Osteoblast (primary cell): ENCODE results near the gene HOOK1. TPM values are rescaled to one million over a fixed set of nuclear protein-coding genes. Genes with fewer than 3 reads are reported as not detected.

Experiments
- DNase-seq: peaks from one replicate; pipeline ENCODE4 v3.0.0; 2011; ENCODE audit warnings: low spot score, mixed read lengths; ENCODE audit not compliant: insufficient read length; ENCODE audit errors: missing footprints
- H2AFZ ChIP-seq: 2 replicates; pipeline ENCODE4 v1.6.0; 2011; ENCODE audit warnings: mild to moderate bottlenecking, low read length
- H3K27ac ChIP-seq: 2 replicates; pipeline ENCODE4 v1.5.1; 2011; ENCODE audit warnings: mild to moderate bottlenecking, low read depth, low read length, moderate library complexity
- H3K27me3 ChIP-seq: 2 replicates; pipeline ENCODE4 v1.6.0; 2012; ENCODE audit warnings: mild to moderate bottlenecking, control low read depth, inconsistent platforms, low read length, moderate library complexity; ENCODE audit not compliant: insufficient read depth
- H3K36me3 ChIP-seq: 2 replicates; pipeline ENCODE4 v1.5.1; 2011; ENCODE audit warnings: mild to moderate bottlenecking, low read length, control low read depth, moderate library complexity; ENCODE audit not compliant: insufficient read depth
- H3K4me1 ChIP-seq: 2 replicates; pipeline ENCODE4 v1.5.1; 2011; ENCODE audit warnings: mild to moderate bottlenecking, low read length, control low read depth, moderate library complexity; ENCODE audit not compliant: insufficient read depth
- H3K4me2 ChIP-seq: 2 replicates; pipeline ENCODE4 v1.6.0; 2011; ENCODE audit warnings: mild to moderate bottlenecking, low read length; ENCODE audit not compliant: insufficient read depth
- H3K4me3 ChIP-seq: fragments of 200-600 bp; sonication (generic); 3 replicates; pipeline ENCODE4 v1.5.1; 2012; ENCODE audit warnings: mild to moderate bottlenecking, low read length, inconsistent platforms; ENCODE audit not compliant: insufficient read depth
- H3K79me2 ChIP-seq: 2 replicates; pipeline ENCODE4 v1.6.0; 2012; ENCODE audit warnings: mild to moderate bottlenecking, low read length, control low read depth, inconsistent platforms; ENCODE audit not compliant: insufficient read depth
- H3K9me3 ChIP-seq: 2 replicates; pipeline ENCODE4 v1.5.1; 2011; ENCODE audit warnings: low read depth, low read length, control low read depth
- H4K20me1 ChIP-seq: 2 replicates; pipeline ENCODE4 v1.6.0; 2012; ENCODE audit warnings: mild to moderate bottlenecking, low read length, control low read depth; ENCODE audit not compliant: insufficient read depth
- total RNA-seq: library from RNA; depleted of rRNA; stranded (reverse); fragments of >200 nt; gene quantifications from 2 replicates; pipeline ENCODE4 v1.2.3, GENCODE V29; 2012
- TF ChIP-seq, protein P1 (sequence below): IDR thresholded peaks from 2 replicates; pipeline ENCODE4 v1.5.1; 2011; ENCODE audit warnings: mild to moderate bottlenecking, low read depth, low read length, moderate library complexity; ENCODE audit errors: extremely low read depth

The HOOK1 gene
- total RNA-seq, 1 donor: not detected

DNA sequence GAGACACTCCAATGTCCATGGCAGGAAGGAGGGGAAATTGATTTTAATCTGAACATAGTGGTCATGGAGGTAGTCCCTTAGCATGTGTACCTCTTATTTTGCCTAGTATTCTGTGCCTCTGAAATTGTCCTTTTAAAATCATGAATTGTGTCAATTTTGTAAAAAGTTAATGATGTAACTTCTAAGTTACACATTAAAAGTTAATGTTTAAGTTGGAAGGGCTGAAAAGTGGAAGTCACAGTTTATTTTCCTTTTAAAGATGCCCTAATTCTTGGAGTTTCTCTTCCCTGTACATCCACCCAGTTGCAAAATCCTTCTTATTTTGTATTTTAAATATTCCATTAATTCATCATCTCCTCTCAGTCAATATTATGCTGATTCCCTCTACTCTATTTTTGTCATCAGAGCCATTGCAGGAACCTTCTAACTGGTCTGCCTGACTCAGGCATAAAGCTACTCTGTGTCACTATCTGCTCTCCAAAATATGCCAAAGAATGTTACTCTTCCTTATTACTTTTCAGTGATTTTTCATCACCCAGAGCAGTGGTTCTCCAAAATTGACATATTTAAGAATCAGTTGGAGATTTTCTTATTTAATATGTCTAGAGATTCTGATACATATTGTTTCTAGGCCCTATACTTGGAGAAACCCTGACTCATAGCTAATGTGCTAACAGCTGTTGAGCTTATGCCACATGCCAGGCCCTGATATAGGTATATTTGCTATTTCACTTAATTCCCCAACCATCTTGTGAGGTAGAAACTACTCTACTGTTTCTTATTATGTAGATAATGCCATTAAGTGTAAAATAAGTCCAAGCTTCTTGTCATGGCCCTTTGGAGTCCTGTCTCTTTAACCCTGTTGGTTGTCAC lies 5.1 kb downstream of the HOOK1 start:
- H2AFZ ChIP-seq: no peak overlapping the region
- no peaks in the 10 kb centered on the region for H3K79me2 ChIP-seq
- DNase-seq: no peak
- no peak overlapping the region for H3K4me2 ChIP-seq
- no peaks in the 10 kb centered on the region for H3K36me3 ChIP-seq
- H4K20me1 ChIP-seq: no peaks in the 10 kb centered on the region
- no peak overlapping the region for H3K4me3 ChIP-seq
- no peaks in the 10 kb centered on the region for H3K9me3 ChIP-seq
- peaks cover 28% of the 10 kb centered on the region for H3K27me3 ChIP-seq
- no peaks in the 10 kb centered on the region for H3K4me1 ChIP-seq
- H3K27ac ChIP-seq: no peak overlapping the region
- TF ChIP-seq, protein P1, sequence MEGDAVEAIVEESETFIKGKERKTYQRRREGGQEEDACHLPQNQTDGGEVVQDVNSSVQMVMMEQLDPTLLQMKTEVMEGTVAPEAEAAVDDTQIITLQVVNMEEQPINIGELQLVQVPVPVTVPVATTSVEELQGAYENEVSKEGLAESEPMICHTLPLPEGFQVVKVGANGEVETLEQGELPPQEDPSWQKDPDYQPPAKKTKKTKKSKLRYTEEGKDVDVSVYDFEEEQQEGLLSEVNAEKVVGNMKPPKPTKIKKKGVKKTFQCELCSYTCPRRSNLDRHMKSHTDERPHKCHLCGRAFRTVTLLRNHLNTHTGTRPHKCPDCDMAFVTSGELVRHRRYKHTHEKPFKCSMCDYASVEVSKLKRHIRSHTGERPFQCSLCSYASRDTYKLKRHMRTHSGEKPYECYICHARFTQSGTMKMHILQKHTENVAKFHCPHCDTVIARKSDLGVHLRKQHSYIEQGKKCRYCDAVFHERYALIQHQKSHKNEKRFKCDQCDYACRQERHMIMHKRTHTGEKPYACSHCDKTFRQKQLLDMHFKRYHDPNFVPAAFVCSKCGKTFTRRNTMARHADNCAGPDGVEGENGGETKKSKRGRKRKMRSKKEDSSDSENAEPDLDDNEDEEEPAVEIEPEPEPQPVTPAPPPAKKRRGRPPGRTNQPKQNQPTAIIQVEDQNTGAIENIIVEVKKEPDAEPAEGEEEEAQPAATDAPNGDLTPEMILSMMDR: no peak

DNA sequence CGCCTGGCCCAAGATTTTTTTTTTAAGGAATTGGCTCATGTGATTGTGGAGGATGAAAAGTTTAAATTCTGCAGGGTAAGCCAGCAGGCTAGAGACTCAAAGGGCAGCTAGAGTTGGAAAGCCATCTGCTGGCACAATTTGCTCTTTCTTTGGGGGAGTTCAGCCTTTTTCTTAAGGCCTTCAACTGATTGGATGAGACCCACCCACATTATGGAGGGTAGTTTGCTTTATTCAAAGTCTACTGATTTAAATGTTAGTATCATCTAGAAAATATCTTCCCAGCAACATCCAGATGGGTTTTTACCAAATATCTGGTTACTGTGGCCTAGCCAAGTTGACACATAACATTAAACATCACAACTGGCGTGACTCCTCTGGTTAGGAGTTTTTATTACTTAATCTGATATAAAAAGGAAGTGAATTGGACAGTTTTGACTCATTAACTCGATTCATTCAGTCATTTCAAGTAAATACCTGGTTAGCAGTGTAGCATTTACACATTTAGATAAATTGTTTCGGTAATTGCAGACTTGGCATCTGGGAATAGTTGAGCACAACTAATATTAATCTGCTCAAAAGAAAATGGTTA lies 12.4 kb downstream of the HOOK1 start:
- H3K36me3 ChIP-seq: no peaks in the 10 kb centered on the region
- no peak overlapping the region for H3K4me3 ChIP-seq
- no peaks in the 10 kb centered on the region for H3K79me2 ChIP-seq
- H2AFZ ChIP-seq: no peak overlapping the region
- no peaks in the 10 kb centered on the region for H4K20me1 ChIP-seq
- no peak overlapping the region for H3K4me2 ChIP-seq
- no peaks in the 10 kb centered on the region for H3K9me3 ChIP-seq
- no peak overlapping the region for H3K27ac ChIP-seq
- TF ChIP-seq, protein P1: no peak
- H3K4me1 ChIP-seq: no peaks in the 10 kb centered on the region
- no peaks in the 10 kb centered on the region for H3K27me3 ChIP-seq
- DNase-seq: peak; percentile 62

DNA sequence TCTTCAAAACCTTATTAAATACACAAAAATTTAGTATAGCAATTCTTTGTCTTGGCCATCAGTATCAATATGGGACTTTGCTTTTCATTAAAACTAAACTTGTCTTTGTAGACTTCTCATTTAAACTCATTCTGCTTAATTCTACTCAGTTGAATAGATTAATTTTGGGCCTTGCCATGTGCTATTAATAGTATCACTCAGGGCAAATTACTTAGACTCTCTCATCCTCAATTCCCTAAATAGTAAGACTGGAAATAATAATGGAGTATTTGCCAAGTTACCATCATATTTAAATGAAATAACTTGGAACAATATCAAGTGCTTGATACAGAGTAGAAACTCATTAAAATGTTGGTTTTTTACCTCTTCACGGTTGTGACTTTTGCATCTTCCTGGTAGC lies 13.4 kb downstream of the HOOK1 start:
- H3K9me3 ChIP-seq: no peaks in the 10 kb centered on the region
- no peak for DNase-seq
- H3K27ac ChIP-seq: no peak overlapping the region
- no peaks in the 10 kb centered on the region for H3K36me3 ChIP-seq
- TF ChIP-seq, protein P1: no peak
- no peaks in the 10 kb centered on the region for H3K27me3 ChIP-seq
- H4K20me1 ChIP-seq: no peaks in the 10 kb centered on the region
- no peak overlapping the region for H3K4me2 ChIP-seq
- no peaks in the 10 kb centered on the region for H3K4me1 ChIP-seq
- no peak overlapping the region for H2AFZ ChIP-seq
- H3K4me3 ChIP-seq: no peak overlapping the region
- no peaks in the 10 kb centered on the region for H3K79me2 ChIP-seq

DNA sequence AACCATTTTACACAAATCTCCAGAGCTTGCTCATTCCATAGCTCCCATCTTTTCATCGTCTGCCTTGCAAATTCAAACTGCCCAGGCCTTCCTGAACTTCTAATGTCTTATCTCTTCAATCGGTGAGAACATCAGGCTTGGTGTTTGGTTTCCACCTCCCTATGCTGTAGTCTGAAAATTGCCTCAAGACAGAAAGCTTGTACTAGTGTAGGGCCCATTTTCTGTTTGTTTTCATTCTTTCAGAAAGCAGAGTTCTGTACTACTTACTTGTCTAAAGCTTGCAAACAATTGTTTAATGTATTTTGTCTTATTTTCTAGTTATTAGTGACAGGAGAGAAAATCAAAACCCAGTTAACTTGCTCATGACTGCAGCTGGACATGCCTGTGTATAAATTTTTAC lies 16.8 kb downstream of the HOOK1 start:
- Histone ChIP-seq H3K9me3 (no peaks in the 10 kb centered on the region), H2AFZ (no peak overlapping the region), H4K20me1 (no peaks in the 10 kb centered on the region), H3K4me3 (no peak overlapping the region), H3K27ac (no peak overlapping the region), H3K27me3 (no peaks in the 10 kb centered on the region), H3K4me2 (no peak overlapping the region), H3K36me3 (no peaks in the 10 kb centered on the region), H3K79me2 (no peaks in the 10 kb centered on the region), H3K4me1 (no peaks in the 10 kb centered on the region)
- TF ChIP-seq, protein P1: no peak
- DNase-seq: no peak
